NCI-H2227 (cell line): ENCODE results near the gene GPRIN2.
"Not testable (repeated sequence)": the region's sequence is repeated elsewhere in the genome, so short reads cannot be mapped to it uniquely, and the experiment has no call there.

Experiments
- DNase-seq: peaks from one replicate; lab custom pipeline; 2025; ENCODE audit not compliant: unreplicated experiment; lab: John Stamatoyannopoulos, UW

The GPRIN2 gene

DNA sequence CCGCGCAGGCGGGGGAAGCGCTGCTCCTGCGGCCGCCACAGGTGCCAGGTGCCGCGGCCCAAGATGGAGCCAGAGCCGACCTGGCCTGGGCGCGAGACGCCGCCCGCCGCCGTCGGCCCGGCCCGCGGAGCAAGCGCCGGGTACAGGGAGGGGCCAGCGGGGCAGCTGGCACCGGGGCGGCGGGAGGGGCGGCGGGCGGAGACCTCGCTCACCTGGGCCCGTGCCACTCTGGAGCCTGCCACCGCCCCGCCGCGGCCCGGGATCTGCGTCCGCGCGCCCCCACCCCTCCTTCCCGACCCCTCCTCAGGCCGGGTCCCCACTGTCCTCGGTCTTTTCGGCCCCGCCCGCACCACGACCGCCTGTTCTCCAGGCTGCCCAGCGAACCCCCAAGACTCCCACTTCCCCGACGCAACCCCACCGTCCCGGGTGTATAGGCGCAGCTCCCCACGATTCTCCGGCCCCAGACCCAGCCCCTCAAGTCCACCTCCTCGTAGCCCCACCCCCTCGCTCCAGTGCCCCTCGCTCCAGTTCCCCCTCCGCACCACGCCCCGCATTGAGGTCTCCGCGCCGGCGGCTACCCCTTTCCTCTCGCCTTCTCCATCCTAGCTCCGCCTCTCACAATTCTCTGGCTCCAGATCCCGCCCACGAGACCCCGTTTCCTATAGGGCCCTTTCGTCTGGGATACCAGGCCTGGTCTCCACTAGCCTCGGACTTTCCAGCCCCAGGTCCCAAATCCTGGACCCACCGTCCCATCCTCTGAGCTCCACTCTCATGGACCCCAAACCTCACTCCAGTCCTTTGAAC is at the start of gene GPRIN2:
Gene GPRIN2 (minus strand): TSS at position 144 of the 804 bp plus-strand sequence. CDS start 5,922 bp downstream, outside the sequence.
- peak; percentile 27 for DNase-seq

DNA sequence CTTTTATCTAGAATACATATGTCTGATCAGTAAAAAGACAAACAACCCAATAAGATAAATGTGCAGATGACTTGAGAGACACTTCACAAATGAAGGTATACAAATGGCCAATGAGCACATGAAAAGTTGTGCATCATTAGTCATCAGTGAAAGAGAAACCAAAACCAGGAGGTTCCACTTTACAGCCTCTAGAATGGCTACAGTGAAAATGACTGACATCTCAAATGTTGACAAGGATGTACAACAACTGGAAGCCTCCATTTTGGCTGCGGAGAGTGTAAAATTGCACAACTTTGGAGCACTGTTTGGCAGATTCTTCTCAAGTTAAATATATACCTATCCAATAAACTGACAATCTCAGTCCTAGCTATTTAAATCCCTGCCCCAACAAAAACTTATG is 44.1 kb upstream of the GPRIN2 start:
- not testable (repeated sequence) for DNase-seq

DNA sequence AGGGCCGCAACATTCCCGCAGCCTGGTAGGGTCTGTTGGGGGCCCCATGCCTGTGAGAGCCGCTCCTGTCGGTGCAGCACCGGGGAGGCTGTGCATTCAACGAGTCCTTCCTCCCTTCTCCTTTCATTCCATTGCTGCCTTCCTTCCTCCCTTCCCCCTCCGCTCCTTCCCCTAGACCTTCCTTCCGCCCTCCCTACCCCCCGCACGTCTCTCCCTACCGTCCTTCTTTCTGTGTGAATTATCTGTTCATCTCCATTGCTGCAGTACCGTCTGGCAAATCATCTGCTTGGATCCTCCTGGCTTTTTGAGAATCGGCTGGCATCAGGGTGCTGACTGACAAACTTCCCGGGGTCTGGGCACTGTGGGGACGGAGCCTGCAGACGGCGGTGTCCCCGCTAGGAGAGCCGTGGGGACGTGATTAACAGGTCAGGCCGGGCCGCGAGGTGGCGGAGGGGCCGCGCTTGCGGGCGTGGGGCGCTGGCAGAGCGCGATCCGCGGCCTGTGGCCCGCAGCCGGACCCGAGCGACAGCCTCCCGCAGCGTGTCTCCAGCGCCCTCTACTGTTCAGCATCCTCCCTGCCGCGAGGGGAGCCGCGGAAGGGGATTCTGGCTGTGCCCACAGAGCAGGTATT is 41.3 kb upstream of the GPRIN2 start:
- DNase-seq = not testable (repeated sequence)

DNA sequence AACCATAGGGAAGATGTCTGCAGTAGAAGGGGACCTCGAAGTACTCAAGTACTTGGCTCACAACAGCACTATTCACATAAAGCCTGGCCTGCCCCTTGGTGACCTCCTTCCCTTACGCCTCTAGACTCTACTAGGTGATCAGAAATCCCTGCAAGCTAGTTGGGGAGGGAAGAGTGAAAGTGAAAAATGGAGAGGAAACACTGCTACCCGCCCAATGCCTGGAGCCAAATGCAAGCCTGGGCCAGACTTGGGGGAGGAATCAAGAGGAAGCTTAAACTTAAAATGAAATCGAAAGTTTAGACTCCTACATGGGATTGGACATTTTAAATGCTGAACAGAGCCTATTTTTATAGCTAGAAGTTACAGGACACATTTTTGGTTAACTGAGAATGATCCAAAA is 40.1 kb upstream of the GPRIN2 start:
- not testable (repeated sequence) for DNase-seq

DNA sequence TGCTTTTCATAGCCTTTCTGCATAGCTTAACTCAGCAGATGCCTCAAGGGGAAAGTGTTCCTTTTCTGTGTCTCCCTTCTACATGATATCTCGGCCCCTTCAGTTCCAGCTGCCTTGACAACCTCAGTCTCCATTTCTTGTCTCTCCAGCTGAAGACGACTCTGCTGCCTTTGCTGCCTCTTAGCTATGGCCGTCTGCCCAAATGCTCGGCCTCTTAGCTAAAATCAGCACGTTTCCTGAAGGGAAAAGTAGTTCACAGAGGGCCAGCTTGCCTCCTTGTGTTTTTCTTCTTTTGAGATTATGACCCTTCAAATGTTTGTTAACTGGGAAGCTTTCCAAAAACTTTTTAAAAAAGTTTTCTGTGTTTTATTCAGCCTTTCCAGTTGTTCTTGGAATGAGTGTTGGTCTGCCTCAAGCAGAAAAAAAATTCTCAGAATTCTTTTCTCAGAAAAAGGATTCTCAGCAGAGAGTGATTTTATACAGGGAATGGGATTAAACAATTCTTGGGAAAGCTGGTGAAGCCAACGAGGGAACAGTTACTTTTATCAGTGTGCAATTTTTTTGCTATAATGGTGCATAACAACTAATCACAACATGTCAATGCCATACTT is 38.1 kb upstream of the GPRIN2 start:
- not testable (repeated sequence) for DNase-seq

- not testable (repeated sequence) for DNase-seq
These were observed 36.8 kb upstream of the GPRIN2 start for GRCh38 chr10:46593307-46593706.

DNA sequence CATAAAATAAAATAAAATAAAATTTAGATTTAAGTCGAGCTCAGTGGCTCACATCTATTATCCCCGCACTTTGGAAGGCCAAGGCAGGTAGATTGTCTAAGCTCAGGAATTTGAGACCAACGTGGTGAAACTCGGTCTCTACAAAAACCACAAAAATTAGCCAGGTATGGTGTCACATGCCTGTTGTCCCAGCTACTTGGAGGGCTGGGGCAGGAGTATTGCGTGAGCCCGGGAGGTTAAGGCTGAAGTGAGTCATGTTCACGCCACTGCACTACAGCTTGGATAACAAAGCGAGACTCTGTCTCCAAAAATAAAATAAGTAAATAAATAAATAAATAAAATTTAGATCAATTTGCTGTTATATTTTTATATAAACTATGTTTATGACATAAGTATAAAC is 34.6 kb upstream of the GPRIN2 start:
- not testable (repeated sequence) for DNase-seq

DNA sequence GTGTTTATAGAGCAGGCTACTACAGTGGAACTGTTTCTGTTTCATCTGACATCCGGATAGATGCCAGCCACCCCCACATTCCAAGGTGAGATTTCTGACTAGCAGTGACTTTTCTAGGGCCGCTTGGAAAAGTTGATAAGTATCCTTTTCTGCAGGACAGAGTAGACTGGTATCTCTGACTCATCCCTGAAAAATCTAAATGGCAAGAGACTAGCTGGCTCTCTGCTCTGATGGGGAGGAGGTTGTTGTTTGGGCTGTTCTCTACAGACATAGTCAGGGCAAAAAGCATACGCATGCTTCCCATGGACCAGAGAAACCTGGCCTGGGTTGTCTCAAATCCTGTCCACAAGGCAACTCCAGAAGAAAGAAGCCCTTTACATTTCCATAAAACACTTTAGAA is 33.1 kb upstream of the GPRIN2 start:
- DNase-seq = not testable (repeated sequence)

- not testable (repeated sequence) for DNase-seq
These were observed 31.8 kb upstream of the GPRIN2 start for GRCh38 chr10:46588221-46588620.

GRCh38 chr10:46587546-46587945 is 31.1 kb upstream of the GPRIN2 start:
- not testable (repeated sequence) for DNase-seq

DNA sequence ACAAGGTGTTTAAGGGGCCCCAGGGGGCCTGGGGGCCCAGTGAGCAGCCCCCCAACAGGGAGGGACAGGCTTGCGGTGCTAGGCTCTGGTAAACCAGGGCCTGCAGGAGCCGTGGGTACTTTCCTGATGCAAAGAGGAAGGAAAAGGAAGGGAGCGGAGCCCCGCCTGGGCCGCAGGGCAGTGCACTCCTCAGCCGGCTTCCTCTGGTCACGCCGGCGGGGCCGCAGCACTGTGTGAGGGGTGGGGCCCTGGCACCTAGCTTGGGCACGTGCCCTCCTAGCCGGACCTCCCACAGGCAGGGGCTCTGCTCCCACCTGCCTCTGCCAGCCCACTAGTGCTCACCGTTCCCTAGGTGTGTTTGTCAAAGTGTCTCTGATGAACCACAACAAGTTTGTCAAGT is 28.8 kb upstream of the GPRIN2 start:
- DNase-seq = not testable (repeated sequence)

GRCh38 chr10:46584196-46584595 is 27.7 kb upstream of the GPRIN2 start:
- DNase-seq = not testable (repeated sequence)

GRCh38 chr10:46582568-46582967 is 26.1 kb upstream of the GPRIN2 start:
- DNase-seq = not testable (repeated sequence)

GRCh38 chr10:46581997-46582396 is 25.5 kb upstream of the GPRIN2 start:
- not testable (repeated sequence) for DNase-seq

DNA sequence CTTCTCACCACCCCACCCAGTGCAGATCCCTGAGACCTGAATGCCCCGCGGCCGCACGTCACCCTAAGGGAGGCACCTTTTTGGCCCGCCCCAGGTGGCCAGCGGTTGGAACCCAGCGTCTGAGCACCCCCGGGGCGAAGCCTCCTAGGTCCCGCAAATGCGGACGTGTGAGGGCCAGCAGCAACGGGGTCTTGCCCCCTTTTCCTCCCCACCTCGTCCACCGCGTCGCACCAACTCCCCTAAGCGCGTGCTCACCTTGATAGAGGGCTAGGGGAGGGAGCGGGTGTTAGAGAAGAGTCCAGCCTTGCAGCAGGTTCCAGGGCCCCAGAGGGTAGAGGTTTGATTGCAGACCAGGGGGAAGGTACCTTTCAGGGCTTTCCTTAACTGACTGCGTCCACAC is 22.9 kb upstream of the GPRIN2 start:
- not testable (repeated sequence) for DNase-seq

- not testable (repeated sequence) for DNase-seq
These were observed 22.2 kb upstream of the GPRIN2 start, which contains the start of gene SYT15 for GRCh38 chr10:46578474-46579178. SYT15 (plus strand) TSS chr10:46579128; CDS start chr10:46579169, 41 bp downstream.

DNA sequence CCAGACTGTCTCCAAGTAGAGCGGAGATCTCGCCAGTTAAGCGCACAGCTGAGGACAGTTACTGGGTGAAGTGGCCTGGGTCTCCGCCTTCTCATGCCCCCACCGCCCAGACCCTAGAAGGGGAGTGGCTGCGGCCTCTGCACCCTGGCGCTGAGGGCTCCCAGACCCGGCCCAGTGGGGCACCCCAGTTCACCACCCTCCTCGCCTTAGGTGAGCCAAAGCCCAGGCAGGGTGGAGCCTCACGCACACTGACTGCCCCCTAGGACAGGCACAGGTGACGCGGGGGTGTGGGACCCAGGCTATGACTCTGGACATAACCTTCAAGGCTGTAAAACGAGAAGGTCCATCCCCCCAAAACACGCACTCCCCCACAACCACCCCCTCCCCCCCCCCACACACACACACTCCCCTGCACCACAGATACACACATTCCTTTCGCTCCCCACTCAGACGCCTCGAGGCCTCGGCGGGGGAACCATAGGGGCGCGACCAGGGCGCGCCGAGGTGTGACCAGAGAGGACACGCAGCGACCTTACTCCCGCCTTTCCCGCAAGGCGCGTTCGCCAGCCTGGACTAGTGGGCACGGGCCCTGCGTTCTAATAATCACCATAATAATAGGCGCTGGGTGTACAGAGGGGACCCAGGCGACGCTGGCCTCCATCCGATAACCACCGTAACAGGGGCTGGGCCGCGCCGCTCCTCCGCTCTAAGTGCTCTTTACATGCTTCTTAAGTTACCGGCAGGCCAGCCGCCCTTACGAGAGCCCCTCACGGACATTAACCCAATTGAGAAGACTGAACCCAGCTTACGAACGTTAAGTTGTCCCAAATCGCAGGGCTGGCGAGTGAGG is 21.4 kb upstream of the GPRIN2 start:
- not testable (repeated sequence) for DNase-seq

DNA sequence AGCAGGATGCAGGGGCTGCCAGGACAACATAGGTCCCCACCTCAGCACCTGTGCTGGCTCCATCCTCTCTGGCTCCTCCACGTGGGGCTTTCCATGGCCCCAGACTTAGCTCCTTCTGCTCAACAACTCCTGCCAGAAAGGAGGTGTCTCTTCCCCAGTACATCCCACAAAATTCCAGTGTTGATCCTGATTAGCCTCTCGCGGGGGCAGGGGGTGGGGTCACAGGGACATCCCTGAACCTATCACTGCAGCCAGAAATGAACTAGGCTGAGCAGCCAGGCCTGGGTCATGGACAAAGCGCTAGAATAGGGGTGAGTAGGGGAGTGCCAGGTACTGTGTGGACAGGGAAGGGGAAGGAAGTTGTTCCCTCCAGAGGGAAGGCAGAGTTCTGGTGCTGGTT is 17.4 kb upstream of the GPRIN2 start:
- DNase-seq = not testable (repeated sequence)

- DNase-seq = not testable (repeated sequence)
These were observed 16.9 kb upstream of the GPRIN2 start for GRCh38 chr10:46573314-46573713.

GRCh38 chr10:46572765-46573164 is 16.3 kb upstream of the GPRIN2 start:
- not testable (repeated sequence) for DNase-seq
